B cell (primary cell): ENCODE results near the gene FURIN. TPM values are rescaled to one million over a fixed set of nuclear protein-coding genes. Genes with fewer than 3 reads are reported as not detected.
A peak's percentile ranks its signal among the peaks of the same experiment; 100 is the strongest.

Experiments used
- ATAC-seq: fragments of 200-7000 bp; cut with Tn5 transposase; one replicate; pipeline ENCODE4 v1.10.0; 2021; ENCODE audit warnings: low read depth, mild to moderate bottlenecking, moderate number of reproducible peaks, moderate library complexity
- CTCF ChIA-PET: fragments of 350-600 bp; sonication (Branson Sonifier 250); formaldehyde crosslinking; loops from one replicate; lab custom pipeline; 2021; ENCODE audit warnings: antibody characterized with exemption, inconsistent platforms; lab: Charles Lee
- POLR2A ChIA-PET: fragments of 350-600 bp; sonication (Branson Sonifier 250); formaldehyde crosslinking; loops from one replicate; lab custom pipeline; 2021; ENCODE audit warnings: antibody characterized with exemption; lab: Charles Lee
- DNase-seq: peaks from one replicate; pipeline ENCODE4 v3.0.0; 2013
- H2AFZ ChIP-seq: 2 replicates; pipeline ENCODE4 v1.6.1; 2012; ENCODE audit warnings: mild to moderate bottlenecking, low read depth, low read length; ENCODE audit not compliant: insufficient read depth, poor library complexity, severe bottlenecking
- H3K27ac ChIP-seq, 2 donors: 1 replicate in 1 of 2; 2 replicates in 1 of 2; pipeline ENCODE4 v1.5.1; 2012 to 2013; ENCODE audit warnings: low read length in 2 of 2, mild to moderate bottlenecking in 2 of 2, moderate library complexity in 1 of 2
- H3K27me3 ChIP-seq, 4 experiments: fragments of 200-600 bp in 1 of 4; sonication (generic) in 1 of 4; replicated peaks in 1 of 4; 1 replicate in 2 of 4; 2 replicates in 2 of 4; pipeline versions ENCODE4 v1.6.1 to v1.7.0; 2013 to 2016; ENCODE audit warnings: low read length in 3 of 4, mild to moderate bottlenecking in 2 of 4, mixed read lengths in 1 of 4, moderate library complexity in 1 of 4; ENCODE audit not compliant: insufficient read depth in 4 of 4, control insufficient read depth in 3 of 4; ENCODE audit errors: control extremely low read depth in 1 of 4
- H3K36me3 ChIP-seq, 2 experiments: replicated peaks in 1 of 2; 1 replicate in 1 of 2; 2 replicates in 1 of 2; pipeline versions ENCODE4 v1.6.1 to v1.7.1; 2013; ENCODE audit warnings: low read length in 1 of 2; ENCODE audit not compliant: insufficient read depth in 2 of 2, control insufficient read depth in 1 of 2; ENCODE audit errors: control extremely low read depth in 1 of 2, extremely low read depth in 1 of 2
- H3K4me1 ChIP-seq, 2 donors: fragments of 200-600 bp in 1 of 2; sonication (generic) in 1 of 2; 1 replicate in 1 of 2; 2 replicates in 1 of 2; pipeline versions ENCODE4 v1.5.1 to v1.6.1; 2013 to 2017; ENCODE audit warnings: low read length in 2 of 2; ENCODE audit not compliant: control insufficient read depth in 2 of 2, insufficient read depth in 2 of 2
- H3K4me2 ChIP-seq: replicated peaks from 2 replicates; pipeline ENCODE3; 2012; ENCODE audit warnings: mild to moderate bottlenecking, low read depth, low read length; ENCODE audit not compliant: poor library complexity, severe bottlenecking
- H3K4me3 ChIP-seq, 5 experiments: fragments of 200-600 bp in 1 of 5; sonication (generic) in 1 of 5; 1 replicate in 3 of 5; 2 replicates in 2 of 5; pipeline versions ENCODE4 v1.5.1 to v1.7.0; 2011 to 2016; ENCODE audit warnings: low read length in 4 of 5, mild to moderate bottlenecking in 4 of 5, low read depth in 2 of 5, control low read depth in 1 of 5, moderate library complexity in 1 of 5; ENCODE audit not compliant: insufficient read depth in 1 of 5; ENCODE audit errors: control extremely low read depth in 1 of 5, extremely low read depth in 1 of 5
- H3K79me2 ChIP-seq: fragments of 200-600 bp; sonication (generic); one replicate; pipeline ENCODE4 v1.6.0; 2016; ENCODE audit warnings: low read length; ENCODE audit not compliant: control insufficient read depth, insufficient read depth
- H3K9ac ChIP-seq: fragments of 200-600 bp; sonication (generic); 2 replicates; pipeline ENCODE4 v1.6.1; 2017; ENCODE audit warnings: mild to moderate bottlenecking, low read length, moderate library complexity
- H3K9me3 ChIP-seq, 3 donors: one replicate each; pipeline versions ENCODE4 v1.6.1 to v1.7.1; 2013; ENCODE audit warnings: low read length in 2 of 3; ENCODE audit not compliant: control insufficient read depth in 2 of 3, insufficient read depth in 1 of 3; ENCODE audit errors: control extremely low read depth in 1 of 3
- H4K20me1 ChIP-seq: 2 replicates; pipeline ENCODE4 v1.6.0; 2012; ENCODE audit warnings: mild to moderate bottlenecking, low read length; ENCODE audit not compliant: insufficient read depth, control insufficient read depth, poor library complexity, severe bottlenecking
- H3K27ac Mint-ChIP-seq: one replicate; pipeline ENCODE4 v1.8.0; 2021; ENCODE audit warnings: mixed read lengths
- H3K27me3 Mint-ChIP-seq: one replicate; pipeline ENCODE4 v1.8.0; 2021; ENCODE audit warnings: mixed read lengths
- H3K4me1 Mint-ChIP-seq: one replicate; pipeline ENCODE4 v1.8.0; 2021; ENCODE audit warnings: mixed read lengths
- H3K4me3 Mint-ChIP-seq: one replicate; pipeline ENCODE4 v1.8.0; 2021; ENCODE audit warnings: mixed read lengths
- H3K9me3 Mint-ChIP-seq: one replicate; pipeline ENCODE4 v1.8.0; 2022; ENCODE audit warnings: mixed read lengths; ENCODE audit not compliant: insufficient read depth
- EZH2 ChIP-seq: IDR thresholded peaks from 2 replicates; pipeline ENCODE4 v1.6.1; 2012; ENCODE audit warnings: borderline replicate concordance, low read depth, mild to moderate bottlenecking, moderate library complexity, low read length; ENCODE audit not compliant: insufficient read depth, poor library complexity, severe bottlenecking
- WGBS: methylation state at CpG from one replicate; pipeline ENCODE4 v1.1.5; 2013; ENCODE audit warnings: missing lambda C conversion rate; ENCODE audit not compliant: insufficient coverage; 5-methylcytosine and 5-hydroxymethylcytosine counted together
- intact Hi-C: fragments of 100-400 bp; cut with micrococcal nuclease; formaldehyde crosslinking; loops from one replicate; pipeline ENCODE4 v1.10.0; 2022
- polyA plus RNA-seq: library from polyadenylated mRNA; depleted of rRNA; stranded (reverse); fragments of >200 nt; gene quantifications from 2 replicates; pipeline ENCODE4 v1.2.3, GENCODE V29; 2012
- total RNA-seq, 2 donors: library from RNA; stranded (reverse); fragments of 120-200 nt in 1 of 2; gene quantifications; 1 replicate in 1 of 2; 2 replicates in 1 of 2; pipeline versions ENCODE4 v1.2.3 to v1.2.4, GENCODE V29; 2013 to 2022
- TF ChIP-seq, protein P1 (sequence below): fragments of 200-600 bp; IDR thresholded peaks from one replicate; pipeline ENCODE4 v1.8.0; 2022; ENCODE audit warnings: antibody characterized with exemption, mild to moderate bottlenecking

FURIN gene
- total and polyA plus RNA-seq, 2 donors (not counting 1 experiment from before 2014, with no cell fraction given) = 31.6 to 66.7 TPM

DNA sequence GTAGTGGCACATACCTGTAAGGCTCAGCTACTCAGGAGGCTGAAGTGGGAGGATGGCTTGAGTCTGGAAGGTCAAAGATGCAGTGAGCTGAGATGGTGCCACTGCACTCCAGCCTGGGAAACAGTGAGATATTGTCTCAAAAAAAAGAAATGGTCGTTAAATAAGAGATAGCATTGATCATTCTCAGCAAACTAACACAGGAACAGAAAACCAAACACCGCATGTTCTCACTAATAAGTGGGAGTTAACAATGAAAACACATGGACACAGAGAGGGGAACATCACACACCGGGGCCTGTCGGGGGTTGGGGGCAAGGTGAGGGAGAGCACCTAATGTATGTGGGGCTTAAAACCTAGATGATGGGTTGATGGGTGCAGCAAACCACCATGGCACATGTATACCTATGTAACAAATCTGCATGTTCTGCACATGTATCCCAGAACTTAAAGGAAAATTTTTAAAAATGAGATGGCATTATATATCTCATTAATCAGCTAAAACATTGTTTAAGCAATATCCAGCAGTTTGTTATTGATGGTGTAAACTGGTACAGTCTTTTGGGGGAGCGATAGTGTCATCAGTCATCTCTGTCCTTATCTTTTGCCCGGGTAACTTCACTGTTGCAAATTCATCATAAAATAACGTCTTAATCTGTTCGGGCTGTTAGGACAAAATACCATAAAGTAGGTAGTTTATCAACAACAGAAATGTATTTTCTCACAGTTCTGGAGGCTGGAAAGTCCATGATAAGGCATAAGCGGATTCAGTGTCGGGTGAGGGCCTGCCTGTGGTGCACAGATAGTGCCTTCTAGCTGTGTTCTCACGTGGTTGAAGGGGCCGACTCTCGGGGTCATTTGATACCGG is 33.0 kb downstream of the FURIN start:
- Histone ChIP-seq H3K4me2 (peak overlapping the region; percentile 94), H3K36me3 (peaks cover 0 to 17% of the 10 kb centered on the region in 2 experiments), H3K79me2 (peaks cover 3% of the 10 kb centered on the region), H3K9ac (peak overlapping the region; percentile 83), H3K9me3 (no peaks in the 10 kb centered on the region), H3K4me1 (peaks cover 28 to 36% of the 10 kb centered on the region in 2 donors), H3K27me3 (no peaks in the 10 kb centered on the region), H2AFZ (peak overlapping the region; percentile 90), H4K20me1 (peaks cover 8% of the 10 kb centered on the region), H3K27ac (peak overlapping the region; percentile 52 to 66), H3K4me3 (peak overlapping the region in 3 of 5 experiments; percentile 69 to 74 (median 69))
- CTCF ChIA-PET = interaction anchor here (0.9 to 14.4 kb wide), 8 partner anchors 16 to 582 kb away, joined by 3 to 260 read pairs (median 4); partner anchors contain the start of genes FES, HDDC3, RCCD1 and UNC45A
- POLR2A ChIA-PET = interaction anchor here (0.6 to 3.8 kb wide), 2 partner anchors 31 to 392 kb away, joined by 4 to 66 read pairs; partner anchors contain the start of genes HDDC3 and UNC45A
- Mint-ChIP-seq H3K4me1 (peaks cover 38% of the 10 kb centered on the region), H3K4me3 (peak overlapping the region; percentile 85), H3K9me3 (no peaks in the 10 kb centered on the region), H3K27ac (peak overlapping the region; percentile 97), H3K27me3 (no peaks in the 10 kb centered on the region)
- no peak for DNase-seq
- intact Hi-C loops = loop anchor here (1.0 to 2.0 kb wide), 2 partner anchors 30 to 307 kb away; no protein-coding TSS in a partner anchor
- no peak for ATAC-seq
- TF ChIP-seq, protein P1, sequence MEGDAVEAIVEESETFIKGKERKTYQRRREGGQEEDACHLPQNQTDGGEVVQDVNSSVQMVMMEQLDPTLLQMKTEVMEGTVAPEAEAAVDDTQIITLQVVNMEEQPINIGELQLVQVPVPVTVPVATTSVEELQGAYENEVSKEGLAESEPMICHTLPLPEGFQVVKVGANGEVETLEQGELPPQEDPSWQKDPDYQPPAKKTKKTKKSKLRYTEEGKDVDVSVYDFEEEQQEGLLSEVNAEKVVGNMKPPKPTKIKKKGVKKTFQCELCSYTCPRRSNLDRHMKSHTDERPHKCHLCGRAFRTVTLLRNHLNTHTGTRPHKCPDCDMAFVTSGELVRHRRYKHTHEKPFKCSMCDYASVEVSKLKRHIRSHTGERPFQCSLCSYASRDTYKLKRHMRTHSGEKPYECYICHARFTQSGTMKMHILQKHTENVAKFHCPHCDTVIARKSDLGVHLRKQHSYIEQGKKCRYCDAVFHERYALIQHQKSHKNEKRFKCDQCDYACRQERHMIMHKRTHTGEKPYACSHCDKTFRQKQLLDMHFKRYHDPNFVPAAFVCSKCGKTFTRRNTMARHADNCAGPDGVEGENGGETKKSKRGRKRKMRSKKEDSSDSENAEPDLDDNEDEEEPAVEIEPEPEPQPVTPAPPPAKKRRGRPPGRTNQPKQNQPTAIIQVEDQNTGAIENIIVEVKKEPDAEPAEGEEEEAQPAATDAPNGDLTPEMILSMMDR = no peak
- TF ChIP-seq EZH2 = no peak
- 100% methylated on average over 4 of the region's 14 CpGs for WGBS
